SK-N-SH (cell line): ENCODE results near the gene ZSCAN22. TPM values are rescaled to one million over a fixed set of nuclear protein-coding genes. Genes with fewer than 3 reads are reported as not detected.

ENCODE experiments used
- CTCF ChIA-PET: fragments of 300-600, 350-600 bp; formaldehyde crosslinking; extraction: SDS; loops from one replicate; lab custom pipeline; 2021; lab: Yijun Ruan, JAX
- POLR2A ChIA-PET: fragments of 350-600 bp; sonication (Branson Sonifier 250); formaldehyde crosslinking; extraction: SDS; loops from one replicate; lab custom pipeline; 2020; ENCODE audit warnings: antibody characterized with exemption, inconsistent platforms; lab: Yijun Ruan, JAX
- DNase-seq: peaks from one replicate; pipeline ENCODE4 v3.0.0; 2012
- H2AFZ ChIP-seq: fragments of 200-600 bp; sonication (generic); 2 replicates; pipeline ENCODE4 v1.8.1; 2016; ENCODE audit warnings: antibody characterized with exemption, mild to moderate bottlenecking, low read depth
- H3F3A ChIP-seq: fragments of 200-600 bp; sonication (generic); replicated peaks from 2 replicates; pipeline ENCODE3; 2016; ENCODE audit warnings: antibody characterized with exemption, mild to moderate bottlenecking; ENCODE audit not compliant: insufficient read depth
- H3K27ac ChIP-seq, 2 experiments: fragments of 200-500 bp in 1 of 2; fragments of 200-600 bp in 1 of 2; sonication (Bioruptor generic) in 1 of 2; sonication (generic), shearing (Covaris generic) in 1 of 2; 2 replicates each; pipeline versions ENCODE4 v1.5.1 to v1.6.1; 2014 to 2016; ENCODE audit warnings: low read depth in 2 of 2, inconsistent platforms in 1 of 2, low read length in 1 of 2, mild to moderate bottlenecking in 1 of 2, mixed read lengths in 1 of 2
- H3K27me3 ChIP-seq: fragments of 200-600 bp; sonication (generic), shearing (Covaris generic); 2 replicates; pipeline ENCODE4 v1.6.1; 2016; ENCODE audit warnings: mixed run types; ENCODE audit not compliant: insufficient read depth
- H3K36me3 ChIP-seq, 2 experiments: fragments of 200-500 bp in 1 of 2; fragments of 200-600 bp in 1 of 2; sonication (Bioruptor generic) in 1 of 2; sonication (generic) in 1 of 2; replicated peaks in 1 of 2; 2 replicates each; pipeline versions ENCODE3 to v1.5.1; 2014 to 2016; ENCODE audit warnings: low read length in 1 of 2, mild to moderate bottlenecking in 1 of 2; ENCODE audit not compliant: insufficient read depth in 2 of 2, control insufficient read depth in 1 of 2
- H3K4me1 ChIP-seq, 2 experiments: fragments of 200-500 bp in 1 of 2; fragments of 200-600 bp in 1 of 2; sonication (Bioruptor generic) in 1 of 2; sonication (generic), shearing (Covaris generic) in 1 of 2; 2 replicates each; pipeline versions ENCODE4 v1.5.1 to v1.6.1; 2014 to 2016; ENCODE audit warnings: low read depth in 1 of 2, low read length in 1 of 2, mixed run types in 1 of 2; ENCODE audit not compliant: insufficient read depth in 2 of 2, control insufficient read depth in 1 of 2
- H3K4me2 ChIP-seq: fragments of 200-600 bp; sonication (generic), shearing (Covaris generic); 2 replicates; pipeline ENCODE4 v1.6.1; 2017; ENCODE audit warnings: mixed run types
- H3K4me3 ChIP-seq, 2 experiments: fragments of 200-500 bp in 1 of 2; fragments of 200-600 bp in 1 of 2; sonication (Bioruptor generic) in 1 of 2; sonication (generic), shearing (Covaris generic) in 1 of 2; 2 replicates each; pipeline versions ENCODE4 v1.5.1 to v1.8.1; 2014 to 2016; ENCODE audit warnings: low read depth in 2 of 2, inconsistent platforms in 1 of 2, low read length in 1 of 2, mild to moderate bottlenecking in 1 of 2, mixed read lengths in 1 of 2, moderate library complexity in 1 of 2
- H3K79me2 ChIP-seq: fragments of 200-600 bp; sonication (generic); 2 replicates; pipeline ENCODE4 v1.8.1; 2017; ENCODE audit warnings: mild to moderate bottlenecking; ENCODE audit not compliant: insufficient read depth
- H3K9ac ChIP-seq: fragments of 200-600 bp; sonication (generic); 2 replicates; pipeline ENCODE4 v1.6.1; 2017; ENCODE audit warnings: mixed run types
- H3K9me2 ChIP-seq: fragments of 200-600 bp; sonication (generic); 2 replicates; pipeline ENCODE4 v1.6.1; 2017; ENCODE audit warnings: mixed run types
- H3K9me3 ChIP-seq: fragments of 200-600 bp; sonication (generic); 2 replicates; pipeline ENCODE4 v1.6.1; 2017; ENCODE audit warnings: mixed run types, mild to moderate bottlenecking, moderate library complexity
- H4K20me1 ChIP-seq: fragments of 200-600 bp; sonication (generic); 2 replicates; pipeline ENCODE4 v1.6.1; 2017; ENCODE audit warnings: mild to moderate bottlenecking, mixed run types; ENCODE audit not compliant: insufficient read depth
- CHD2 ChIP-seq: fragments of 150-350 bp; IDR thresholded peaks from 2 replicates; pipeline ENCODE4 v1.6.1; 2018; ENCODE audit warnings: low read length; ENCODE audit not compliant: partially characterized antibody
- EP300 ChIP-seq, 2 experiments: IDR thresholded peaks; 2 replicates each; pipeline versions ENCODE4 v1.4.0 to v1.6.1; 2012; ENCODE audit warnings: borderline replicate concordance in 1 of 2, low read depth in 1 of 2, low read length in 1 of 2
- GABPA ChIP-seq: IDR thresholded peaks from 2 replicates; pipeline ENCODE4 v1.4.0; 2012; ENCODE audit warnings: low read depth, mild to moderate bottlenecking
- GATA2 ChIP-seq: sonication (generic); formaldehyde crosslinking; IDR thresholded peaks from 2 replicates; pipeline ENCODE4 v1.5.0; 2020; ENCODE audit warnings: mild to moderate bottlenecking, missing genetic modification reagents
- NFIC ChIP-seq: IDR thresholded peaks from 2 replicates; pipeline ENCODE4 v1.4.0; 2012; ENCODE audit warnings: borderline replicate concordance
- NRF1 ChIP-seq: IDR thresholded peaks from 2 replicates; pipeline ENCODE4 v1.6.1; 2012; ENCODE audit warnings: low read depth, mild to moderate bottlenecking, low read length
- PBX3 ChIP-seq: IDR thresholded peaks from 2 replicates; pipeline ENCODE4; 2012
- RAD21 ChIP-seq: IDR thresholded peaks from 2 replicates; pipeline ENCODE4 v1.6.1; 2012; ENCODE audit warnings: mild to moderate bottlenecking, low read length
- RCOR1 ChIP-seq: fragments of 150-350 bp; IDR thresholded peaks from 2 replicates; pipeline ENCODE4 v1.6.1; 2017; ENCODE audit warnings: antibody characterized with exemption, low read length
- SMC3 ChIP-seq: IDR thresholded peaks from 2 replicates; pipeline ENCODE4 v1.6.1; 2012; ENCODE audit warnings: low read depth, low read length, improper control_type of control experiment
- USF2 ChIP-seq: fragments of 150-350 bp; IDR thresholded peaks from 2 replicates; pipeline ENCODE4 v1.6.1; 2017; ENCODE audit warnings: antibody characterized with exemption, low read length, low read depth, borderline replicate concordance
- YY1 ChIP-seq: IDR thresholded peaks from 2 replicates; pipeline ENCODE4 v1.4.0; 2012; ENCODE audit warnings: low read depth, mild to moderate bottlenecking
- WGBS: methylation state at CpG from one replicate; pipeline ENCODE4 v1.1.6; 2017; ENCODE audit warnings: low lambda C conversion rate; 5-methylcytosine and 5-hydroxymethylcytosine counted together
- polyA plus RNA-seq, 3 experiments: library from polyadenylated mRNA; depleted of rRNA; stranded (reverse); fragments of >200 nt; gene quantifications; 2 replicates each; pipeline ENCODE4 v1.2.3, GENCODE V29; 2012
- TF ChIP-seq, protein P1 (sequence below): fragments of 150-350 bp; IDR thresholded peaks from 2 replicates; pipeline ENCODE4 v1.6.1; 2016; ENCODE audit warnings: mild to moderate bottlenecking, low read depth, low read length

The ZSCAN22 gene
- polyA plus RNA-seq, 1 of the 3 experiments (the other 2 are of a cell fraction) = 2.3 TPM

DNA sequence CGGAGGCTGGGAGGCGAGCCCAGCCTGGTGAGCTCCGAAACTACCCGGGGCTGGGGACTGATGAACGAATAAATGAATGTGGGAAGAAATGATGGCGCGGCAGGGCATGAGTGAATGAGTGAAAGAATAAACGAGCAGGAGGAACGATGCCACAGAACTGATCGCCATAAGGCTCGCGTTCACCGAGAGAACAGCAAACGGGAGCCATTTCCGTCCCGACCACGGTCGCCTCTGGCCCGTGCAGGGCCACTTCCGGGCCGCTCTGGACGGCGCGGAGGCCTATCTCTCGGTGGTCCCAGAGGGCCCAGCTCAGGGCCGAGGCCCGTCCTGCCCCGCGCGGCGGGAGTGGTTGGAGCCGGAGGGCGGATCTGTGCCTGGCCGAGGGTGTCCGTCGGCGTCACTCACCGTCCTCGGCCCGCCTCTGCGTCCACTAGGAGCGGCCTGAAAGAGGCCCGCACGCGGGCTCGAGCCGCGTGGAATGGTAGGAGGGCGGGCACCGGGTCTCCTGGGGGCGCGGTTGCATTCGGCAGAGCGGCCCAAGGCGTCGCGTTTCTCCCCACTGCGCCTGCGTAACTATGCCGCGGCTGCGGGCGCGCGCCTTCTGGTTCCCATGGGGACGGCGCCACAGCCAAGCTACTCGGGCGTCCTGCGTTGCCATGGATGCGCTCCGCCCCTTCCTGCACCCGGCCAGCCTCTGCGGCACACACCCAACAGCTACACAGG lies 35.6 kb downstream of the ZSCAN22 start, which contains the start of gene ZNF497 (continued):
- TF ChIP-seq, protein P1, sequence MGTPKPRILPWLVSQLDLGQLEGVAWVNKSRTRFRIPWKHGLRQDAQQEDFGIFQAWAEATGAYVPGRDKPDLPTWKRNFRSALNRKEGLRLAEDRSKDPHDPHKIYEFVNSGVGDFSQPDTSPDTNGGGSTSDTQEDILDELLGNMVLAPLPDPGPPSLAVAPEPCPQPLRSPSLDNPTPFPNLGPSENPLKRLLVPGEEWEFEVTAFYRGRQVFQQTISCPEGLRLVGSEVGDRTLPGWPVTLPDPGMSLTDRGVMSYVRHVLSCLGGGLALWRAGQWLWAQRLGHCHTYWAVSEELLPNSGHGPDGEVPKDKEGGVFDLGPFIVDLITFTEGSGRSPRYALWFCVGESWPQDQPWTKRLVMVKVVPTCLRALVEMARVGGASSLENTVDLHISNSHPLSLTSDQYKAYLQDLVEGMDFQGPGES = no peak
- peak; percentile 88 for TF ChIP-seq GABPA
- no peak for TF ChIP-seq RCOR1
- 0 out of 2 replicates have a peak, but pooled peaks have one; percentile 3 for TF ChIP-seq SMC3
- peak; percentile 58; the same call in 1 of the 2 replicates for TF ChIP-seq PBX3
- TF ChIP-seq CHD2 = peak; percentile 49

GRCh38 chr19:58364146-58364545 lies 37.4 kb downstream of the ZSCAN22 start:
- Histone ChIP-seq H3K9me2 (no peaks in the 10 kb centered on the region), H4K20me1 (no peaks in the 10 kb centered on the region), H3K79me2 (no peaks in the 10 kb centered on the region), H3K4me1 (peaks cover 0 to 8% of the 10 kb centered on the region in 2 experiments; a peak in 2 of 4 replicates), H3K4me2 (no peak overlapping the region), H2AFZ (no peak overlapping the region), H3F3A (peaks cover 23% of the 10 kb centered on the region), H3K36me3 (no peaks in the 10 kb centered on the region), H3K27ac (no peak overlapping the region), H3K27me3 (no peaks in the 10 kb centered on the region), H3K9me3 (no peaks in the 10 kb centered on the region), H3K4me3 (no peak overlapping the region), H3K9ac (no peak overlapping the region)
- WGBS = 92% methylated on average over 5 of the region's 5 CpGs
- TF ChIP-seq, protein P1 = no peak
- no peak for TF ChIP-seq NRF1
- TF ChIP-seq GATA2 = no peak
- no peak for TF ChIP-seq YY1
- TF ChIP-seq USF2 = no peak
- no peak for TF ChIP-seq RAD21
- TF ChIP-seq SMC3 = no peak
- no peak for TF ChIP-seq NFIC
- TF ChIP-seq EP300 (IDR thresholded peaks at IDR 0.05; ENCODE audit: borderline replicate concordance in 1 of 2, low read depth in 1 of 2, low read length in 1 of 2) = no peak
- ChIA-PET POLR2A (interaction anchor here (0.6 to 3.2 kb wide), 5 partner anchors 9 to 190 kb away, joined by 3 to 34 read pairs (median 6); partner anchors contain the start of genes CHMP2A and ZNF837), CTCF (interaction anchor here (0.7 to 2.5 kb wide), 3 partner anchors 10 to 17 kb away, joined by 3 to 12 read pairs (median 3); no protein-coding TSS in a partner anchor)
- DNase-seq = no peak
